GM19240 (cell line): Measurements from ENCODE around the gene PPP2R2D.

Source experiments
- DNase-seq: peaks from one replicate; pipeline ENCODE4 v3.0.0; 2011; ENCODE audit warnings: low spot score; ENCODE audit not compliant: insufficient read length

PPP2R2D gene

GRCh38 chr10:131888186-131888604, 12.6 kb upstream of the PPP2R2D start:
- DNase-seq, result no peak

GRCh38 chr10:131889755-131890154, 11.1 kb upstream of the PPP2R2D start:
- no peak for DNase-seq

- no peak for DNase-seq
These were observed 10.3 kb upstream of the PPP2R2D start for GRCh38 chr10:131890276-131891195.

DNA sequence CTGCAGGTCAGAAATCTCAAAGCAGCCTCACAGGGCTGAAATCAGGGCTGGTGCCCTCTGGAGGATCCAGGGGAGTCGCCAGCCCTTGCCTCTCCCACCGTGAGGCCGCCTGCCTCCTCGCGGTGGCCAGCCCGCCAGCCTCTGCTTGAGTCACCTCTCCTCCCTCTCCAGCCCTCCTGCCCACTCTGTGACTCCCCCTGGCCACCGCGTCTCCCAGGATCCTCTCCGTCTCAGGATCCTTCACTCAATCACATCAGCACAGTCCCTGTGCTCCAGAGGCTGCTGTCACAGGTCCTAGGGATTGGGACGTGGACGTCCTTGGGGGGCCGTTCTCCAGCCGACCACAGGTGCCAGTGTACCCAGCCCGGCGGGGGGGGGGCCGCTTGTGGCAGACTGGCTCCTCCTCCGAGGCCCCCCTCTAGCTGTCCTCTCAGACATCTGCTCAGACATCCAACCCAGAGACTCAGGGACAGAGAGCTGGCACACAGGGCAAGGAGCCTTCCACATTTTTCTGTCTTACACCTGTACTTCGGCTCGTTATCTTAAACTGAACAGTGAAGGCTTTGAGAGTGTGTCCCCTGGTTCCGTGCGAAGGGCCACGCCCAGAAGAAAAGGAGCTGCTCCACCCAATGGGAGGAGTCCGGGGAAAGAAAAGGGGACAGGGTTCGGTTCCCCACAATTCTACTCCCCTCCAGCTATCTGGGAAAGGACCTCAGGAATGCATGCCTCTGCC, 9.4 kb upstream of the PPP2R2D start:
- DNase-seq, result no peak

- no peak for DNase-seq
These were observed 8.6 kb upstream of the PPP2R2D start for GRCh38 chr10:131891929-131892805.

GRCh38 chr10:131892806-131893675, 7.8 kb upstream of the PPP2R2D start:
- DNase-seq, result no peak

DNA sequence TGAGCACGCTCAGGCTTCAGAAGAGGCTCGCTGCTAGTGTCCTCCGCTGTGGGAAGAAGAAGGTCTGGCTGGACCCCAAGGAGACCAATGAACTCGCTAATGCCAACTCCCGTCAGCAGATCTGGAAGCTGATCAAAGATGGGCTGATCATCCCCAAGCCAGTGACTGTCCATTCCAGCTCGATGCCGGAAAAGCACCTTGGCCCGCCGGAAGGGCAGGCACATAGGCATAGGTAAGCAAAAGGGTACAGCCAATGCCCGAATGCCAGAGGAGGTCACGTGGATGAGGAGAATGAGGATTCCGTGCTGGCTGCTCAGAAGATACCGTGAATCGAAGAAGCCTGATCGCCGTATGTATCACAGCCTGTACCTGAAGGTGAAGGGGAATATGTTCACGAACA, 5.7 kb upstream of the PPP2R2D start:
- DNase-seq, result no peak

- no peak for DNase-seq
These were observed 4.4 kb upstream of the PPP2R2D start for GRCh38 chr10:131896403-131896802.

GRCh38 chr10:131897297-131897899, 3.4 kb upstream of the PPP2R2D start:
- DNase-seq, result no peak

- no peak for DNase-seq
These were observed 2.7 kb upstream of the PPP2R2D start for GRCh38 chr10:131898061-131898460.

DNA sequence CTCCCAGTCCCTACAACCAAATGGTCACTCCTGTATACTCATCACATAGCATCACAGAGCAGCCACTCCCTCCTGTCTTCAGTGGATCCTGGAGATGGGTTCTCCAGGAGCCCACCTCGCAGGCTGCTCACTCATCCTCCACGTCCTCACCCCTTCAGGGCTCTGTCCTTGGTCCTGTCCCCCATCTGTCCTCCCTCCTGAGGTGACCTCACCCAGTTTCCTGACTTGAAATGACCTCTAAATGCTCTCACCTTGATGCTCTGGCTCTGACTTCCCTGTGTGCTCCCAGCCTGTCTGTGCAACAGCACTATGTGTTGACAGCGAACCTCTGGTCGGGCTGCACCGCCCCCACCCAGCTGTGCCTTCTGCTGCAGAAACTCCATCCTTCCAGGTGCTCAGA, 2.1 kb upstream of the PPP2R2D start:
- no peak for DNase-seq

DNA sequence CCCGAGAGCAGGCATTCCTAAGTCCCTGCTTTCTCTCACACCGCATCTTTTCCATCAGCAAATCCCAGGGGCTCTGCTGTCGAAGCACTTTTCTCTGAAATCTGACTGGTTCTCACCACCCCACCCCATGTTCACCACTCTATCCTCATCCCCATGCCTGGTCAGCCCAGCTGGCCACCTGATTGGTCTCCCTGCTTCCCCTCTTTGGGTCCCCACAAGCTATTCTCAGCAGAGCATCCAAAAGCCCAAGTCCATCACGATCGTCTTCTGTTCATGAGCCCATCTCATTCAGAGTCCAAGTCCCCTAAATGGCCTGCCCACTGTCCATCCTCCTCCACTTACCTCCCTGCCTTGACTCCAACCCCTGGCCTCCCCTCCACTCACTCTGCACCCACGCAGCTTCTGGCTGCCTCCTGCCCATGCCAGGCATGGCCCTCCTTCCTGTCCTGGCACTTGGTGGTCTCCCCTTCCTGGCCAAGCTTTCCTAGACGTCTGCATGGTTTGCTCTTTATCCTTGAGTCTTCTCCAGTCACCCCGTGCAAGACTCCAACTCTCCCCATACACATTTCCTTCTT, 1.6 kb upstream of the PPP2R2D start:
- DNase-seq, result no peak

- no peak for DNase-seq
These were observed 986 bp upstream of the PPP2R2D start for GRCh38 chr10:131899695-131900349.

GRCh38 chr10:131901181-131901829, 497 bp downstream of the PPP2R2D start:
- DNase-seq, result no peak

- DNase-seq, result no peak
These were observed 1.4 kb downstream of the PPP2R2D start for GRCh38 chr10:131902211-131902610.

GRCh38 chr10:131902691-131903090, 1.9 kb downstream of the PPP2R2D start:
- DNase-seq, result no peak

GRCh38 chr10:131905267-131905571, 4.4 kb downstream of the PPP2R2D start:
- no peak for DNase-seq

DNA sequence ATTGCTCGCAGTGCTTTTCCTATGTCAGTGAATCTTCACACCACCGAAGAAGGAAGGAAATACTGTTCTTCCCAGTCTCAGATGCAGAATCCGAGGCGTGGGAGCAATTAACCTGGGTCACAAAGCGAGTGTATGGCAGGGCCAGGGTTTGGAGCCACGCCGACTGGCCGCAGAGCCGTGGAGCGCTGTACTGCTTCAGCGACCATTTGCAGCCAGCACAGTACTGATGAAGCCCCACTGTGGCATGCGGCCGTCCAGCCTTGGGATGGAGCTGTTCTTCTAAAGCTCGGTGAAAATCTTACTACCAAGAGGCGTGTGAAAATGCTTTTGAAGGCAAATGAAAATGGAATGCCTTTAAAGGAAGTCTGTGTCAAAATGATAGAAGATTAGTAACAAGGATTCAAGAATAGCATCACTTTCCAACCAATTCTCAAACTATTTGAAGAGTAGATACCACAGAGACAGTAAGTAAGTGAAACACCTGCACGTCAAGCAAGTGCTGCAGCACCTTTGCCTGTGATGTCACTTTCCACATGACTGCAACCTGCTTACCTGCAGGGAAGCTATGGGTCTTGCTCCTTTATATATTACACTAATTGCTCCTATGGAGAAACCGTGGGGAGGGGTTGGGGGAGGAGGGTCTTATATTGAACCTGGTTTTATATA, 4.9 kb downstream of the PPP2R2D start:
- DNase-seq, result no peak
